CD4-positive, alpha-beta T cell (primary cell): ENCODE results near the gene C1orf105. TPM values are rescaled to one million over a fixed set of nuclear protein-coding genes. Genes with fewer than 3 reads are reported as not detected.

Experiments
- ATAC-seq: fragments of 200-7000 bp; cut with Tn5 transposase; one replicate; pipeline ENCODE4 v1.10.0; 2022; ENCODE audit warnings: mild to moderate bottlenecking; ENCODE audit not compliant: poor library complexity
- CTCF ChIA-PET: fragments of 350-600 bp; sonication (Branson Sonifier 250); formaldehyde crosslinking; loops from one replicate; lab custom pipeline; 2021; ENCODE audit warnings: antibody characterized with exemption, inconsistent platforms; lab: Charles Lee
- POLR2A ChIA-PET: fragments of 350-600 bp; sonication (Branson Sonifier 250); formaldehyde crosslinking; loops from one replicate; lab custom pipeline; 2021; ENCODE audit warnings: antibody characterized with exemption, inconsistent platforms; lab: Charles Lee
- DNase-seq, 14 experiments: peaks; one replicate each; pipeline ENCODE4 v3.0.0-alpha.2; 2013 to 2020; ENCODE audit warnings: mixed read lengths in 2 of 14
- H3K27ac ChIP-seq, 2 donors: one replicate each; pipeline versions ENCODE4 v1.5.1 to v1.7.0; 2013; ENCODE audit warnings: low read length in 2 of 2, low read depth in 1 of 2, mild to moderate bottlenecking in 1 of 2
- H3K27me3 ChIP-seq, 2 experiments: 1 replicate in 1 of 2; 2 replicates in 1 of 2; pipeline versions ENCODE4 v1.6.1 to v1.7.0; 2013; ENCODE audit warnings: low read length in 2 of 2, control low read depth in 1 of 2, mild to moderate bottlenecking in 1 of 2, moderate library complexity in 1 of 2; ENCODE audit not compliant: insufficient read depth in 2 of 2, control insufficient read depth in 1 of 2
- H3K36me3 ChIP-seq: one replicate; pipeline ENCODE4 v1.6.1; 2013; ENCODE audit warnings: low read length, control low read depth; ENCODE audit not compliant: insufficient read depth
- H3K4me1 ChIP-seq: one replicate; pipeline ENCODE4 v1.6.1; 2013; ENCODE audit warnings: low read length, control low read depth; ENCODE audit not compliant: insufficient read depth
- H3K4me3 ChIP-seq: one replicate; pipeline ENCODE4 v1.5.1; 2013; ENCODE audit warnings: mild to moderate bottlenecking, low read length, moderate library complexity
- H3K9me3 ChIP-seq, 2 experiments: 1 replicate in 1 of 2; 2 replicates in 1 of 2; pipeline versions ENCODE4 v1.6.1 to v1.7.0; 2013; ENCODE audit warnings: low read length in 2 of 2, mild to moderate bottlenecking in 2 of 2, control low read depth in 1 of 2, moderate library complexity in 1 of 2; ENCODE audit not compliant: control insufficient read depth in 1 of 2, insufficient read depth in 1 of 2
- H3K27ac Mint-ChIP-seq: one replicate; pipeline ENCODE4 v1.8.0; 2020; ENCODE audit warnings: mixed read lengths
- H3K27me3 Mint-ChIP-seq: one replicate; pipeline ENCODE4 v1.8.0; 2021; ENCODE audit warnings: mixed read lengths
- H3K36me3 Mint-ChIP-seq: one replicate; pipeline ENCODE4 v1.8.0; 2021; ENCODE audit warnings: low read depth, mixed read lengths
- H3K4me1 Mint-ChIP-seq: one replicate; pipeline ENCODE4 v1.8.0; 2021; ENCODE audit warnings: low read depth, mixed read lengths
- H3K4me3 Mint-ChIP-seq: one replicate; pipeline ENCODE4 v1.8.0; 2020; ENCODE audit warnings: mild to moderate bottlenecking, mixed read lengths
- H3K9me3 Mint-ChIP-seq: one replicate; pipeline ENCODE4 v1.8.0; 2020; ENCODE audit warnings: mixed read lengths
- intact Hi-C, 2 experiments: fragments of 100-400 bp; cut with DNase I in 1 of 2; cut with micrococcal nuclease in 1 of 2; formaldehyde crosslinking; loops; one replicate each; pipeline versions ENCODE4 v1.15.1 to v1.9.0; 2023 to 2025; cut with DNase I, micrococcal nuclease
- total RNA-seq, 174 experiments: library from RNA in 2 of 174; stranded (reverse) in 2 of 174; gene quantifications; one replicate each; pipeline ENCODE4 v1.2.3 and lab custom pipeline; 2021 to 2026
- TF ChIP-seq, protein P1 (sequence below): fragments of 200-600 bp; IDR thresholded peaks from one replicate; pipeline ENCODE4 v1.8.0; 2022; ENCODE audit warnings: antibody characterized with exemption, mild to moderate bottlenecking

C1orf105 gene
- total RNA-seq, 2 experiments from 2014 or later = not detected

DNA sequence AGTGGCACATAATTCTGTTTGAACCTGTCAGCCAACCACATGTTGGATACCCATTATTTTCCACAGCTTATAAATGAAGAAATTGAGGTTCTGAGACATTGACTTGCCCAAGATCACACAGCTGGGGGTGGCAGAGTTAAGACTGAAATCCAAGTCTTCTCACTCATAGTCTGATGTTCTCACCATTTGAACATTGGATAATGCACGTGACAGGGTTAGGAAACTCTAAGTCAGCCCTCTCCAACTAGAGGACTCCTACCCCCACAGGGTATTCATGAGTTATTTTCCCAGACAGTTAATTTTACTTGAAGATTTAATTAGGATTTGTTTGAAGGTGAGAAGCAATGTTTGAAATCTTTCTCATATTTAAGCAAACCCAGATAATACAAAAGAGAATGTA, 38.1 kb upstream of the C1orf105 start:
- no peaks in the 10 kb centered on the region for H3K36me3 Mint-ChIP-seq
- Histone ChIP-seq H3K9me3 (no peaks in the 10 kb centered on the region), H3K27me3 (no peaks in the 10 kb centered on the region), H3K27ac (no peak overlapping the region), H3K36me3 (no peaks in the 10 kb centered on the region), H3K4me1 (no peaks in the 10 kb centered on the region), H3K4me3 (no peak overlapping the region)
- no peak for DNase-seq
- intact Hi-C loops = loop anchor here in 1 of 2 experiments (5.0 kb wide), 1 partner anchor 200 kb away; no protein-coding TSS in a partner anchor
- ATAC-seq = no peak
- CTCF ChIA-PET = interaction anchor here (0.8 kb wide), 1 partner anchor 11 kb away, joined by 5 read pairs; no protein-coding TSS in a partner anchor
- POLR2A ChIA-PET = interaction anchor here (1.1 to 3.6 kb wide), 3 partner anchors 9 to 23 kb away, joined by 3 to 38 read pairs (median 35); no protein-coding TSS in a partner anchor
- TF ChIP-seq, protein P1, sequence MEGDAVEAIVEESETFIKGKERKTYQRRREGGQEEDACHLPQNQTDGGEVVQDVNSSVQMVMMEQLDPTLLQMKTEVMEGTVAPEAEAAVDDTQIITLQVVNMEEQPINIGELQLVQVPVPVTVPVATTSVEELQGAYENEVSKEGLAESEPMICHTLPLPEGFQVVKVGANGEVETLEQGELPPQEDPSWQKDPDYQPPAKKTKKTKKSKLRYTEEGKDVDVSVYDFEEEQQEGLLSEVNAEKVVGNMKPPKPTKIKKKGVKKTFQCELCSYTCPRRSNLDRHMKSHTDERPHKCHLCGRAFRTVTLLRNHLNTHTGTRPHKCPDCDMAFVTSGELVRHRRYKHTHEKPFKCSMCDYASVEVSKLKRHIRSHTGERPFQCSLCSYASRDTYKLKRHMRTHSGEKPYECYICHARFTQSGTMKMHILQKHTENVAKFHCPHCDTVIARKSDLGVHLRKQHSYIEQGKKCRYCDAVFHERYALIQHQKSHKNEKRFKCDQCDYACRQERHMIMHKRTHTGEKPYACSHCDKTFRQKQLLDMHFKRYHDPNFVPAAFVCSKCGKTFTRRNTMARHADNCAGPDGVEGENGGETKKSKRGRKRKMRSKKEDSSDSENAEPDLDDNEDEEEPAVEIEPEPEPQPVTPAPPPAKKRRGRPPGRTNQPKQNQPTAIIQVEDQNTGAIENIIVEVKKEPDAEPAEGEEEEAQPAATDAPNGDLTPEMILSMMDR = no peak
- H3K27me3 Mint-ChIP-seq = no peaks in the 10 kb centered on the region
- no peak overlapping the region for H3K4me3 Mint-ChIP-seq
- H3K9me3 Mint-ChIP-seq = no peaks in the 10 kb centered on the region
- H3K27ac Mint-ChIP-seq = peak overlapping the region; percentile 88
- H3K4me1 Mint-ChIP-seq = peaks cover 54% of the 10 kb centered on the region

DNA sequence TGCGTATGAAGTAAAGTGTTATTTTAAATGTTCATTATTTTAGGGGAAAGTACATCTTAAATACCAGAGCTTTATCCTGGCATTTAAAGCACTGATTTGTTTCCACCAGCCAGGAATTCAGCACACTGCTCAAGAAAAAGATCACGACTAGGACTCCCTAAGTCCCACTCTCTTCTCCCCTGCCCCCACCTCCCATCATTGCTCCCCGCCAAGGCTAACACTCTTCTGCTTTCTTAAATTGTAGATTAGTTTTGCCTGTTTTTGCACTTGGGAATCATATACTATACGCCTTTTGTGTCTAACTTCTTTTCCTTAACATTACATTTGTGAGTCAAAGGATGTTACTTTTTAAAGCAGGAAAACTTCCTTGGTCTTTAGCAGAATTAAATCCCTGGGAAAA, 37.5 kb upstream of the C1orf105 start:
- H3K9me3 Mint-ChIP-seq = no peaks in the 10 kb centered on the region
- no peaks in the 10 kb centered on the region for H3K27me3 Mint-ChIP-seq
- peak overlapping the region; percentile 88 for H3K27ac Mint-ChIP-seq
- DNase-seq = no peak
- no peaks in the 10 kb centered on the region for H3K36me3 ChIP-seq
- H3K36me3 Mint-ChIP-seq = no peaks in the 10 kb centered on the region
- CTCF ChIA-PET = no interaction called here
- H3K9me3 ChIP-seq = no peaks in the 10 kb centered on the region
- H3K27ac ChIP-seq = no peak overlapping the region
- no peak overlapping the region for H3K4me3 ChIP-seq
- POLR2A ChIA-PET = interaction anchor here (3.0 to 3.6 kb wide), 2 partner anchors 11 to 24 kb away, joined by 35 to 38 read pairs; no protein-coding TSS in a partner anchor
- intact Hi-C loops = loop anchor here in 1 of 2 experiments (5.0 kb wide), 1 partner anchor 201 kb away; no protein-coding TSS in a partner anchor
- H3K27me3 ChIP-seq = no peaks in the 10 kb centered on the region
- H3K4me1 ChIP-seq = no peaks in the 10 kb centered on the region
- TF ChIP-seq, protein P1 = no peak
- H3K4me1 Mint-ChIP-seq = peaks cover 53% of the 10 kb centered on the region
- ATAC-seq = no peak
- no peak overlapping the region for H3K4me3 Mint-ChIP-seq

DNA sequence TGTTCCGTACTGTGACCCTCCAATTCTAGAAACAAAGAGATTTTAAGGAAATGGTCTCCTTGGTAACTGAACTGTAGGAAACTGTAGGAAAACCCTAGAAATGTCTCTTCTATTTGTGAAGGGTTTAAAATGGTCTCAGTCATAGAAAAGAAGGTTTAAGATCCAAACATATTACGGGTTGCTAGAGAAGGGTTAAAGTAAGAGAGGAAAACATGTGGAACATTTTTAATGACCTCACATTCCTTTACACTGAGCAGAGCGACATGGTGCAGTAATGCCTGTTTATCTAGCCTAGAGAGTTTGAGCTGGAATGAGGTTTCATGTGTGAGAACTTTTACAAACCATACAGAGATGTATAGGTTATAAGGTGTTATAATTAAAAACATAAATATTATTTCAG, 36.9 kb upstream of the C1orf105 start:
- H3K27me3 Mint-ChIP-seq = no peaks in the 10 kb centered on the region
- TF ChIP-seq, protein P1 = no peak

More for the DNA sequence above, 36.9 kb upstream of the C1orf105 start:
- Mint-ChIP-seq H3K27ac (no peak overlapping the region), H3K4me1 (peaks cover 48% of the 10 kb centered on the region), H3K4me3 (no peak overlapping the region), H3K36me3 (no peaks in the 10 kb centered on the region), H3K9me3 (no peaks in the 10 kb centered on the region)
- DNase-seq (no peak), ATAC-seq (no peak)
- Histone ChIP-seq H3K4me3 (no peak overlapping the region), H3K4me1 (no peaks in the 10 kb centered on the region), H3K27me3 (no peaks in the 10 kb centered on the region), H3K9me3 (no peaks in the 10 kb centered on the region), H3K36me3 (no peaks in the 10 kb centered on the region), H3K27ac (no peak overlapping the region)
- POLR2A ChIA-PET = interaction anchor here (1.2 kb wide), 1 partner anchor 11 kb away, joined by 6 read pairs; no protein-coding TSS in a partner anchor
- CTCF ChIA-PET = no interaction called here
- intact Hi-C loops = loop anchor here in 1 of 2 experiments (5.0 kb wide), 1 partner anchor 201 kb away; no protein-coding TSS in a partner anchor
